Activated naive CD4-positive, alpha-beta T cell treated with anti-CD3 and anti-CD28 coated beads, Interleukin-2, amount 10 ng/mL, durations not matched to agents 7 days and 5 days (primary cell): ENCODE results near the gene LYRM1.
A peak's percentile ranks its signal among the peaks of the same experiment; 100 is the strongest.
"Not testable (repeated sequence)": the region's sequence is repeated elsewhere in the genome, so short reads cannot be mapped to it uniquely, and the experiment has no call there.

Experiments
- CTCF ChIA-PET: fragments of 350-600 bp; sonication (Branson Sonifier 250); formaldehyde crosslinking; loops from one replicate; lab custom pipeline; 2021; ENCODE audit warnings: antibody characterized with exemption; lab: Charles Lee
- DNase-seq: peaks from one replicate; pipeline ENCODE4 v3.0.0-alpha.2; 2020
- H3K27ac Mint-ChIP-seq: one replicate; pipeline ENCODE4 v1.8.0; 2021; ENCODE audit warnings: mild to moderate bottlenecking, moderate library complexity, mixed read lengths
- H3K27me3 Mint-ChIP-seq: one replicate; pipeline ENCODE4 v1.8.0; 2021; ENCODE audit warnings: mild to moderate bottlenecking, mixed read lengths
- H3K36me3 Mint-ChIP-seq: one replicate; pipeline ENCODE4 v1.8.0; 2021; ENCODE audit warnings: mixed read lengths
- H3K4me1 Mint-ChIP-seq: one replicate; pipeline ENCODE4 v1.8.0; 2021; ENCODE audit warnings: mixed read lengths
- H3K4me3 Mint-ChIP-seq: one replicate; pipeline ENCODE4 v1.8.0; 2021; ENCODE audit warnings: mild to moderate bottlenecking, moderate library complexity, mixed read lengths
- H3K9me3 Mint-ChIP-seq: one replicate; pipeline ENCODE4 v1.8.0; 2021; ENCODE audit warnings: mixed read lengths

Gene LYRM1

DNA sequence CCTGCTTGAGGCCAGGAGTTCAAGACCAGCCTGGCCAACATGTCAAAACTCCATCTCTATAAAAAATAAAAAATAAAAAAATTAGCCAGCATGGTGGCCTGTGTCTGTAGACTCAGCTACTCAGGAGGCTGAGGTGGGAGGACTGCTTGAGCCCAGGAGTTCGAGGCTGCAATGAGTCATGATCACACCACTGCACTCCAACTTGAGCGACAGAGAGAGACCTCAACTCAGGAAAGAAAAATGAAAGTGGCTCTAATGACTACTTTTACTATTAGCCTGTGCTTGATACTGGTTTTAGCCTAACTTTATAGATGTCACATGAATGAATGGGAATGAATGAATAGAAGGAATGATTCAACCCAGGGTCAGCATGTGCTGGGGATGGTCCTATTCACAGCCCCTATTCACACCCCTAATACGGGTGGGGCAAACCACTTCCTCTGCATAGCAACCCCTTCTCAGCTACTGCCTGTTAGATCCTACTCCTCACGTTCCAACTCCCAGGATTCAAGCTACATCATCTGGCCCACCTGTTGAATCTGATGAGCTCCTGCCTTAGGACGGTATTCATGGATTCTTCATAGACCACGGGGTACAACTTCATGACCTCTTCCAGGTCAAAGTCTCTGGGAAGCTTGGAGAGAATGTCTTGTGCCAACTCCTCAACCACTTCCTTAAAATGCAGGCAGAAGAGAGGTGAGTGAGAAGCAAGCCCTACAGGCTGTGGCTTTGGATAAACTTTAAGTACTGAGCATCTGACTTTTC, 40.5 kb downstream of the LYRM1 start:
- H3K4me3 Mint-ChIP-seq = no peak overlapping the region
- CTCF ChIA-PET = interaction anchor here (2.2 kb wide), 1 partner anchor 90 kb away, joined by 9 read pairs; no protein-coding TSS in a partner anchor
- peak overlapping the region; percentile 64 for H3K27ac Mint-ChIP-seq

DNA sequence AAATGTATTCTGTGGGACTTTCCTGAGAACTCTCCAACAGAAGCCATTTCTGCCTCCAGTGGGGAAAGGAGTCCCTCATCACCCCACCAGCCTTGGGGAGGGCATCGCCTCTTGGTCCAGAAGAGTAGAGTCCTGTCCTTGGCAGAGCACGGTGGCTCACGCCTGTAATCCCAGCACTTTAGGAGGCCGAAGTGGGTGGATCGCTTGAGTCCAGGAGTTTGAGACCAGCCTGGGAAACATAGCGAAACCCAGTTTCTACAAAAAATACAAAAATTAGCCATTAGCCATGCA, 41.0 kb downstream of the LYRM1 start:
- CTCF ChIA-PET = interaction anchor here (2.2 kb wide), 1 partner anchor 90 kb away, joined by 9 read pairs; no protein-coding TSS in a partner anchor
- Mint-ChIP-seq H3K36me3 (no peaks in the 10 kb centered on the region), H3K4me3 (no peak overlapping the region), H3K27me3 (peaks cover 11% of the 10 kb centered on the region), H3K27ac (no peak overlapping the region), H3K9me3 (no peaks in the 10 kb centered on the region), H3K4me1 (peaks cover 41% of the 10 kb centered on the region)
- no peak for DNase-seq

More for the DNA sequence above, 40.5 kb downstream of the LYRM1 start:
- no peak for DNase-seq
- H3K4me1 Mint-ChIP-seq = peaks cover 41% of the 10 kb centered on the region
- H3K36me3 Mint-ChIP-seq = no peaks in the 10 kb centered on the region
- no peaks in the 10 kb centered on the region for H3K9me3 Mint-ChIP-seq
- H3K27me3 Mint-ChIP-seq = peaks cover 17% of the 10 kb centered on the region

DNA sequence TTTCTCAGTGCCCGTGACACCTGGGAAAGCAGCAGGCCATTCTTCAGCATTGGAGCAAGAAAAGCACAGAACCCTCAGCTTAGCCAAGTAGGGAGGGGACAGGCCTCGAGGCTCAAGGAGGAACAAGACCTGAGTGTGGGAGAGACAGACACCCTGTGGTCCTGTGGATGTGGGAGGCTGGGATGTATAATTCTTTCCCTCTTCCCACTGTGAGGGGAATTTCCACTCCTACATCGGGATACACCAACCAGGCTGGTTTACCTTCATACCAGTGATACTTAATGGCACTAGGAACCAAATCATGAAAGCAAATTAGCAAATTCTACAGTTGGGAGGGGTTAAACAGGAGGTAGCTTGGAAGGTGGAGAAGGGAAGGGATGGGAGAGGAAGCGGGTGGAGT, 41.7 kb downstream of the LYRM1 start:
- no peak for DNase-seq
- peaks cover 41% of the 10 kb centered on the region for H3K4me1 Mint-ChIP-seq
- H3K36me3 Mint-ChIP-seq = no peaks in the 10 kb centered on the region
- peaks cover 9% of the 10 kb centered on the region for H3K27me3 Mint-ChIP-seq
- no peak overlapping the region for H3K4me3 Mint-ChIP-seq
- CTCF ChIA-PET = interaction anchor here (0.6 to 2.2 kb wide), 2 partner anchors 91 to 1411 kb away, joined by 3 to 9 read pairs; no protein-coding TSS in a partner anchor
- H3K27ac Mint-ChIP-seq = no peak overlapping the region
- no peaks in the 10 kb centered on the region for H3K9me3 Mint-ChIP-seq

DNA sequence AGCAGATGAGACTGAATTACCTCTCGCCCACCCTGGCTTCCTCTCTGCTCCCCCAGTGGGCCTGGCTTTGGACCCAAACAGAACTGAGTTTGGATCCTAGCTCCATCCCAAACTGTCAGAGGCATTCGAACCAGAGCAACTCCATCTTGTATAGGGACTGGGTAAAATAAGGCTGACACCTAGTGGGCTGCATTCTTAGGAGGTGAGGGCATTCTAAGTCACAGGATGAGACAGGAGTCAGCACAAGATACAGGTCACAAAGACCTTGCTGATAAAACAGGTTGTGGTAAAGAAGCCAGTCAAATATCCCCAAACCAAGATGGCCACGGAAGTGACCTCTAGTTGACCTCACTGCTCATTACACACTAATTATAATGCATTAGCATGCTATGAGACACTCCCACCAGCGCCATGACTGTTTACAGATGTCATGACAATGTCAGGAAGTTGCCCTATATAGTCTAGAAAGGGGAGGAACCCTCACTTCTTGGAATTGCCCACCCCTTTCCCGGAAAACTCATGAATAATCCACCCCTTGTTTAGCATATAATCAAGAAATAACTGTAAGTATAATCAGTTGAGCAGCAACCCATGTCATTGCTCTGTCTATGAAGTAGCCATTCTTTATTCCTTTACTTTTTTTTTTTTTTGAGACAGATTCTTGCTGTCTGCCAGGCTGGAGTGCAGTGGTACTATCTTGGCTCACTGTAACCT, 44.4 kb downstream of the LYRM1 start:
- Mint-ChIP-seq H3K9me3 (no peaks in the 10 kb centered on the region), H3K4me1 (peaks cover 41% of the 10 kb centered on the region), H3K36me3 (no peaks in the 10 kb centered on the region), H3K4me3 (no peak overlapping the region), H3K27me3 (peaks cover 15% of the 10 kb centered on the region), H3K27ac (no peak overlapping the region)
- DNase-seq = peak; percentile 69
- CTCF ChIA-PET = interaction anchor here (0.6 to 2.9 kb wide), 5 partner anchors 15 to 95 kb away, joined by 3 to 20 read pairs (median 7); no protein-coding TSS in a partner anchor

DNA sequence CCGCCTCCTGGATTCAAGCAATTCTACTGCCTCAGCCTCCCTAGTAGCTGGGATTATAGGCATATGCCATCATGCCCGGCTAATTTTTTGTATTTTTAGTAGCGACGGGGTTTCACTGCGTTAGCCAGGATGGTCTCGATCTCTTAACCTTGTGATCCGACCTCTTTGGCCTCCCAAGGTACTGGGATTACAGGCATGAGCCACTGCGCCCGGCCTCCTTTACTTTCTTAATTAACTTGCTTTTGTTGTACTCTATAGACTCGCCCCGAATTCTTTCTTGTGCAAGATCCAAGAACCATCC, 45.0 kb downstream of the LYRM1 start:
- H3K27ac Mint-ChIP-seq, DNase-seq, H3K4me3 Mint-ChIP-seq, H3K9me3 Mint-ChIP-seq, H3K36me3 Mint-ChIP-seq: not testable (repeated sequence)
- H3K4me1 Mint-ChIP-seq = peaks cover 41% of the 10 kb centered on the region
- peaks cover 16% of the 10 kb centered on the region for H3K27me3 Mint-ChIP-seq
- CTCF ChIA-PET = interaction anchor here (2.9 kb wide), 1 partner anchor 96 kb away, joined by 20 read pairs; no protein-coding TSS in a partner anchor

DNA sequence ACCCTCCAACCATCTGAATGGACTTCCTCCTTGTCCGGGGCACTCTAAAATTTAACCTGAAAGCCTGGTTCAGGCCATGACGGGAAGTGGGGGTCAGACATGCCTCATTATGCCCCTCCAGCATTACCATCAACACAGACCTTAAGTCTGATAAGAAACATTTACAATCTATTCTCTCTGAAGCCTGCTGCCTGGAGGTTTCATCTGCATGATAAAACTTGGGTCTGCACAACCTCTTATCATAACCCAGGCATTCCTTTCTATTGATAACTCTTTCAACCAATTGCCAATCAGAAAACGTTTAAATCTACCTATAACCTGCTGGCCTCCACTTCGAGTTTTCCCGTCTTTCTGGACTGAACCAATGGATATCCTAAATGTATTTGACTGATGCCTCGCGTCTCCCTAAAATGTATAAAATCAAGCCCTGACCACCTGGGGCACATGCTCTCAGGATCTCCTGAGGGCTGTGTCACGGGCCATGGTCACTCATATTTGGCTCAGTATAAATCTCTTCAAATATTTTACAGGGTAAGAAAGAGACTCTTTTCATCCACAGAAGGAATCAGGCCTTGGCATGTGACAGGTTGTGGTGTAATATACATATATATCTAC, 45.6 kb downstream of the LYRM1 start:
- peaks cover 16% of the 10 kb centered on the region for H3K27me3 Mint-ChIP-seq
- CTCF ChIA-PET = no interaction called here
- no peak overlapping the region for H3K4me3 Mint-ChIP-seq
- no peaks in the 10 kb centered on the region for H3K9me3 Mint-ChIP-seq
- no peaks in the 10 kb centered on the region for H3K36me3 Mint-ChIP-seq
- DNase-seq = no peak
- peaks cover 37% of the 10 kb centered on the region for H3K4me1 Mint-ChIP-seq
- H3K27ac Mint-ChIP-seq = no peak overlapping the region

DNA sequence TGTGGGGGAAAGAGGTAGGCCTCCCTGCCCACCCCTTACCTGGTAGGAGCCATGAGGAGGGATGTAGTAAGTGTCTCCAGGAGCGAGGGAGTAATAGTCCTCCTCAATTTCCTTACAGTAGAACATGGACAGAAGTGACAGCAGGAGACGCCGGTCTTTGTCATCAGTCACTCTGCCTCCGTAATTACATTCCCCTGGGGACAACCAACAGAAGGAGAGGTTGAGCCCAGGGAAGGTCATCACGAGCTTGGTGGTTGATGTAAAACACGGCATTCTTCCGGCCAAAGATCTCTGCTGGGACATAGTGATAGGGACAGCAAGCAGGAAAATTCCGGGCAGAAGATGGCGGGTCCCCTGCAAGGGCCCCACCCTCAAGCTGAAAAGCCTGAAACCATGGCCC, 47.9 kb downstream of the LYRM1 start:
- Mint-ChIP-seq H3K36me3 (no peaks in the 10 kb centered on the region), H3K9me3 (no peaks in the 10 kb centered on the region), H3K27me3 (peaks cover 16% of the 10 kb centered on the region), H3K4me1 (peaks cover 21% of the 10 kb centered on the region), H3K4me3 (no peak overlapping the region), H3K27ac (no peak overlapping the region)
- CTCF ChIA-PET = no interaction called here
- DNase-seq = no peak

DNA sequence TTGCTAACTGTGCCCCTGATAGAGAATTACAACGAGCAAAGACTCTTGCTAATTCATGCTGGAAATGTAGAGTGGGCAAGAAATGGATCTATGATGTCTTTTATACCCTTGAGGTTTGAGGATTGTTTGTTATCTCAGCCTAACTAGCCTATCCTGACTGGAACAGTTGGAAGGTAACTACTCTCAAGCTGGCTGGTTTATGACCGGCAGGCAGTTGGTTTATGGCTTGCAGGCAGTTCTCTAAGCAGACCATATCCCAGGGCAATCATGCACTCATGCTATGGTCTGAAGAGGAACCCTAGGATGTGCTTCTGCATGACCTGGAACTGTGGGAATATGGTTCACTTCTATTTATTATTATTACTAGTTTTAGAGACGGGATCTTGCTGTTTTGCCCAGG, 49.1 kb downstream of the LYRM1 start:
- CTCF ChIA-PET = interaction anchor here (1.0 to 1.7 kb wide), 2 partner anchors 100 to 175 kb away, joined by 4 to 5 read pairs; no protein-coding TSS in a partner anchor
- H3K9me3 Mint-ChIP-seq = no peaks in the 10 kb centered on the region
- H3K4me1 Mint-ChIP-seq = peaks cover 9% of the 10 kb centered on the region
- no peak for DNase-seq
- H3K36me3 Mint-ChIP-seq = no peaks in the 10 kb centered on the region
- H3K27ac Mint-ChIP-seq = no peak overlapping the region
- H3K4me3 Mint-ChIP-seq = no peak overlapping the region
- H3K27me3 Mint-ChIP-seq = peaks cover 16% of the 10 kb centered on the region

DNA sequence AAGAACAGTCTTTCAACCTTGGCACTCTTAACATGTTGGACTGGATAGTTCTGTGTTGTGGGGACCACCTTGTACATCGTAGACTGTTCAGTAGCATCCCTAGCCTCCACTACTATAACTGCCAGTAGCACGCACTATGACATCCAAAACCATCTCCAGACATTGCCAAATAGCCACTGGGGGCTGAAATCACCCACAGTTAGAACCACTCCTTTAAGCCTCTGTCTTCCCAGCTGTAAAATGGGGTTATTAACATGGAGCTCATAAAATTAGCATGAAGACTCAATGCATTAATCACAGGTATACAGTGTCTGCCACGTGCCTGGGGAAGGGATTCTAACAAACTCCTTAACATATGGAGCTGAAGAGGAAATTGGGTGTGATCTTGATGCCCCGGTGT, 49.7 kb downstream of the LYRM1 start:
- H3K9me3 Mint-ChIP-seq = no peaks in the 10 kb centered on the region
- no peak overlapping the region for H3K27ac Mint-ChIP-seq
- peaks cover 2% of the 10 kb centered on the region for H3K4me1 Mint-ChIP-seq
- H3K27me3 Mint-ChIP-seq = peaks cover 16% of the 10 kb centered on the region
- no peak overlapping the region for H3K4me3 Mint-ChIP-seq
- H3K36me3 Mint-ChIP-seq = no peaks in the 10 kb centered on the region
- CTCF ChIA-PET = interaction anchor here (1.0 to 1.7 kb wide), 2 partner anchors 100 to 175 kb away, joined by 4 to 5 read pairs; no protein-coding TSS in a partner anchor
- DNase-seq = no peak

DNA sequence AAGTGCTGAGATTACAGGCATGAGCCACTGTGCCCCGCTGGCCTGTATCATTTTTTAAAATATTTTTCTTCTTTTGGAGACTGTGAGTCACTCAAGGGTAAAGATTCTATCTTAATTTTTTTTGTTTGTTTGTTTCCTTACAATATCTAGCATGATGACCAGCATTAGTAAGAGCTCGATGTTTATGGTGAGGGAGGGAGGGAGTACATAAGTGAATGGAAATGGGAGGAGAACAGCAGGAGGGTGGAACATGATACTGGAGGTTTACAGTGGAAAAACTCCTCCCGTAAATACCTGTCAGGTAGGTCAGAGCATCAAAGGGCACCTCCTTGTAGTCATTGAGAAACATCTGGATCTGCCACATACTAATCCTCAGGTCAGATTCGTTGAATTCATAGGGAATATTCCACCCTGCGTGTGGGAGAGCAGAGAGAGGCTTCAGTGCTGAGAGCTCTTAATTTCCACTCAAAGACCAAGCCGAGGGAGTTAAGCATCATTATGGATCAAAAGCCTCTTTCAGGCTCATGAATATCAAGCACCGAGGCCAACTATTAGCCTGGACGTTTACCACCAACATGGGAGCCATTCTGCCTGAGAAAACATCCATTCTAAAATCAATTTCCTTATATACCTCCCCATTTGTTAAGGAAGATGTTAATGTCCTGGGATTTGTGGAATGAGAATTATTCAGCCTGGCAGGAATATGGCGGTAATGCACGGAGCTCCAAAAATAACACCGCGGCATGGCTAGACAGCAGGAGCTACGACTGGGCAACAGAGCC, 51.8 kb downstream of the LYRM1 start:
- Mint-ChIP-seq H3K27me3 (peaks cover 19% of the 10 kb centered on the region), H3K27ac (no peak overlapping the region), H3K9me3 (no peaks in the 10 kb centered on the region), H3K4me1 (no peaks in the 10 kb centered on the region), H3K36me3 (no peaks in the 10 kb centered on the region), H3K4me3 (no peak overlapping the region)
- CTCF ChIA-PET = no interaction called here
- DNase-seq = no peak

DNA sequence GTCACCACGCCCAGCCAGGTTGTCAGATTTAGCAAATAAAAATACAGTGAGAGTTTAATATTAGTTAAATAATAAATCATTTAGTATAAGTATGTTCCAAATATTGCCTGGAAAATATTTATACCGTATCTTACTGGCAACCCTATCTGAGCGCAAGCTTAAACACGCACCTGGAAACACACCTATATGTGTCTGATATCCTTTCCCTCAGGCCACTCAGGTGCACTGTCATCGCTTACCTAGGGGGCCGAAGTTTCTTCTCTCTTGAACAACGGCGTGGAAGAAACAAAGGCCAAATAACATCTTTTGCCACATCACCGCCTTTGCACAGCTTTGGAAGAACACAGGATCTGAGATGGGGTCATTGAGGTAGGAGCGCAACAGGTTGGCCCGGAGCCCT, 54.0 kb downstream of the LYRM1 start:
- no peaks in the 10 kb centered on the region for H3K4me1 Mint-ChIP-seq
- DNase-seq = no peak
- no peak overlapping the region for H3K4me3 Mint-ChIP-seq
- no peak overlapping the region for H3K27ac Mint-ChIP-seq
- no peaks in the 10 kb centered on the region for H3K36me3 Mint-ChIP-seq
- CTCF ChIA-PET = no interaction called here
- H3K27me3 Mint-ChIP-seq = peaks cover 9% of the 10 kb centered on the region
- no peaks in the 10 kb centered on the region for H3K9me3 Mint-ChIP-seq

DNA sequence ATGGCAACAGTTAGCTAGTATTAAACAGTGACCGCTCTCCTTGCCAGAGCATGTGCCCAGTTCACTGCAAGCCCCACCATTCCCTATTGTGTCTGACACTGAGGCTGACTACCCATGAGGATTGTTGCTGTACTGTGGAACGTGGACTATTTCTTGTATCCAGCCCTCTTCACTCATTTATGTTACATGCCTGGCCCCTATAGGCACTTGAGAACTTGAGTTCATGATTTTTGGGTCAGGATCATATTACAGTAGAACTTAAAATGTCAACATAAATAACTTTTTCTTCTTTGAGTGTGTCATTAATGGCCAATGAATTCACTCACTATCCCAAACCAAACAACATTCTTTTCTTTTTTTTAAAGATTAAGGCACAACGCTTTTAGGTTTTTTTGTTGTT, 55.7 kb downstream of the LYRM1 start:
- no peaks in the 10 kb centered on the region for H3K4me1 Mint-ChIP-seq
- DNase-seq = no peak
- CTCF ChIA-PET = no interaction called here
- no peaks in the 10 kb centered on the region for H3K36me3 Mint-ChIP-seq
- no peak overlapping the region for H3K27ac Mint-ChIP-seq
- H3K4me3 Mint-ChIP-seq = no peak overlapping the region
- H3K27me3 Mint-ChIP-seq = peaks cover 4% of the 10 kb centered on the region
- no peaks in the 10 kb centered on the region for H3K9me3 Mint-ChIP-seq

DNA sequence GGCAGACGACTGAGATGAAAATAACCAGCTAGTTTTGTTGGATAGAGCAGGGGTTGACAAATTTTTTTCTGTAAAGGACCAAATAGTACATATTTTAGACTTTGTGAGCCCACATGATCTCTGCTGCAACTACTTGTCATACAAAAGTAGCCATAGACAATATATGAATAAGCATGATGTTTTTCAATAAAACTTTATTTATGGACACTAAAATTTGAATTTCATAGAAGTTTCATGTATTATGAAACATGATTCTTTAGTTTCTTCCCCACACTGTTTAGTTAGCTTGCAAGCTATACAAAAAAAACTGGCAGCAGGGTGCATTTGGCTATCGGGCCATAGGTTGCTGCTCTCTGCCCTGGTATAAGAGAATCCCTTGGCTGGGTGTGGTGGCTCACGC, 56.6 kb downstream of the LYRM1 start:
- CTCF ChIA-PET = no interaction called here
- peaks cover 4% of the 10 kb centered on the region for H3K27me3 Mint-ChIP-seq
- H3K36me3 Mint-ChIP-seq = no peaks in the 10 kb centered on the region
- no peak overlapping the region for H3K27ac Mint-ChIP-seq
- H3K9me3 Mint-ChIP-seq = no peaks in the 10 kb centered on the region
- no peak for DNase-seq
- H3K4me1 Mint-ChIP-seq = no peaks in the 10 kb centered on the region
- H3K4me3 Mint-ChIP-seq = no peak overlapping the region

DNA sequence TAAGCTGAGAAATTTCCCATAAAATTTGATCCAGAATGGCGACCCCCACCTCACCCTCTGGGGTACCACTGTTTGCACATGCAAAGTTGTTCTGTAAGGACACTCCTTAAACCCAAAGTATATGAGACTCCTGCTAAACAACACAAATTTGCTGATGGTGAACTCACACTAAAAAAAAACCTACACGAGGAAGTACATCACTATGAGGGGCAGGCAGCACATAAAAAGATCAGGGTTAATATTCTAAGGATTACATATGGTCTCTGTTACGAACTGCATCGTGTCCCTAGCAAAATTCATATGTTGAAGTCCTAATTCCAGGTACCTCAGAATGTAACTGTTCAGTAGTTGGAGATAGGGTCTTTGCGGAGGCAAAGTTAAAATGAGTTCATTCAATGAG, 60.3 kb downstream of the LYRM1 start:
- CTCF ChIA-PET = no interaction called here
- no peak overlapping the region for H3K27ac Mint-ChIP-seq
- no peak overlapping the region for H3K4me3 Mint-ChIP-seq
- no peaks in the 10 kb centered on the region for H3K9me3 Mint-ChIP-seq
- DNase-seq = no peak
- H3K4me1 Mint-ChIP-seq = no peaks in the 10 kb centered on the region
- H3K27me3 Mint-ChIP-seq = peaks cover 4% of the 10 kb centered on the region
- no peaks in the 10 kb centered on the region for H3K36me3 Mint-ChIP-seq
